Activated CD8-positive, alpha-beta memory T cell treated with anti-CD3 and anti-CD28 coated beads for 1 hour (primary cell): ENCODE results near the gene CDRT4.
"Not testable (repeated sequence)": the region's sequence is repeated elsewhere in the genome, so short reads cannot be mapped to it uniquely, and the experiment has no call there.

Experiments used
- DNase-seq, 2 donors: peaks; one replicate each; pipeline ENCODE4 v3.0.0-alpha.2; 2020; ENCODE audit warnings: low read depth in 1 of 2; ENCODE audit errors: extremely low read depth in 1 of 2

Gene CDRT4

GRCh38 chr17:15457723-15458094 lies 9.7 kb downstream of the CDRT4 start:
- DNase-seq = no peak

- DNase-seq = no peak
Observed at GRCh38 chr17:15456972-15457722, 10.3 kb downstream of the CDRT4 start.

GRCh38 chr17:15456496-15456895 lies 10.9 kb downstream of the CDRT4 start:
- no peak for DNase-seq

- DNase-seq = no peak
Observed at GRCh38 chr17:15454346-15454745, 13.1 kb downstream of the CDRT4 start.

GRCh38 chr17:15453782-15454181 lies 13.6 kb downstream of the CDRT4 start:
- DNase-seq = no peak

GRCh38 chr17:15453246-15453645 lies 14.2 kb downstream of the CDRT4 start:
- DNase-seq = no peak

GRCh38 chr17:15452746-15453145 lies 14.7 kb downstream of the CDRT4 start:
- no peak for DNase-seq

- DNase-seq = no peak
Observed at GRCh38 chr17:15451680-15452079, 15.7 kb downstream of the CDRT4 start.

GRCh38 chr17:15448580-15448956 lies 18.9 kb downstream of the CDRT4 start:
- no peak for DNase-seq

- DNase-seq = no peak
Observed at GRCh38 chr17:15447928-15448579, 19.4 kb downstream of the CDRT4 start.

GRCh38 chr17:15446036-15446435 lies 21.4 kb downstream of the CDRT4 start:
- DNase-seq = no peak

- DNase-seq = no peak
Observed at GRCh38 chr17:15444805-15445204, 22.6 kb downstream of the CDRT4 start.

- DNase-seq = no peak
Observed at GRCh38 chr17:15442311-15443180, 24.9 kb downstream of the CDRT4 start.

- no peak for DNase-seq
Observed at GRCh38 chr17:15441315-15441714, 26.1 kb downstream of the CDRT4 start.

GRCh38 chr17:15440347-15440746 lies 27.1 kb downstream of the CDRT4 start:
- DNase-seq = no peak

- not testable (repeated sequence) for DNase-seq
Observed at GRCh38 chr17:15439205-15439985, 28.0 kb downstream of the CDRT4 start.

- no peak for DNase-seq
Observed at GRCh38 chr17:15438491-15439105, 28.8 kb downstream of the CDRT4 start.

- DNase-seq = no peak
Observed at GRCh38 chr17:15437303-15437635, 30.2 kb downstream of the CDRT4 start.

- no peak for DNase-seq
Observed at GRCh38 chr17:15436473-15437302, 30.7 kb downstream of the CDRT4 start.

GRCh38 chr17:15434956-15435355 lies 32.5 kb downstream of the CDRT4 start:
- no peak for DNase-seq
